ENCODE data around the gene ANGPT4.

The ANGPT4 gene

GRCh38 chr20:881783-882144 lies 34.4 kb downstream of the ANGPT4 start:
- H3K36me3 Mint-ChIP-seq (ENCODE audit: low read depth) = peaks cover 3% of the 10 kb centered on the region
- H3K4me1 Mint-ChIP-seq (ENCODE audit: low read depth) = peaks cover 12% of the 10 kb centered on the region
- no peaks in the 10 kb centered on the region for H3K9me3 Mint-ChIP-seq
- H3K27me3 Mint-ChIP-seq (ENCODE audit: low read depth) = peaks cover 10% of the 10 kb centered on the region
- H3K27ac Mint-ChIP-seq = peak overlapping the region; percentile 50
- peak overlapping the region; percentile 33 for H3K4me3 Mint-ChIP-seq

GRCh38 chr20:881051-881782 lies 34.9 kb downstream of the ANGPT4 start:
- peaks cover 3% of the 10 kb centered on the region for H3K36me3 Mint-ChIP-seq (ENCODE audit: low read depth)
- H3K9me3 Mint-ChIP-seq = no peaks in the 10 kb centered on the region
- H3K27me3 Mint-ChIP-seq (ENCODE audit: low read depth) = peaks cover 10% of the 10 kb centered on the region
- peaks cover 12% of the 10 kb centered on the region for H3K4me1 Mint-ChIP-seq (ENCODE audit: low read depth)
- H3K27ac Mint-ChIP-seq = peak overlapping the region; percentile 50
- peak overlapping the region; percentile 33 for H3K4me3 Mint-ChIP-seq

GRCh38 chr20:879626-880025 lies 36.5 kb downstream of the ANGPT4 start:
- Mint-ChIP-seq H3K36me3 (ENCODE audit: low read depth) (peaks cover 3% of the 10 kb centered on the region), H3K27ac (no peak overlapping the region), H3K27me3 (ENCODE audit: low read depth) (no peaks in the 10 kb centered on the region), H3K9me3 (no peaks in the 10 kb centered on the region), H3K4me1 (ENCODE audit: low read depth) (peaks cover 10% of the 10 kb centered on the region), H3K4me3 (no peak overlapping the region)

GRCh38 chr20:878511-879307 lies 37.4 kb downstream of the ANGPT4 start:
- no peak overlapping the region for H3K27ac Mint-ChIP-seq
- H3K4me1 Mint-ChIP-seq (ENCODE audit: low read depth) = peaks cover 10% of the 10 kb centered on the region
- H3K36me3 Mint-ChIP-seq (ENCODE audit: low read depth) = peaks cover 3% of the 10 kb centered on the region
- no peaks in the 10 kb centered on the region for H3K27me3 Mint-ChIP-seq (ENCODE audit: low read depth)
- H3K9me3 Mint-ChIP-seq = no peaks in the 10 kb centered on the region
- no peak overlapping the region for H3K4me3 Mint-ChIP-seq

GRCh38 chr20:877814-878213 lies 38.3 kb downstream of the ANGPT4 start:
- H3K27me3 Mint-ChIP-seq (ENCODE audit: low read depth) = no peaks in the 10 kb centered on the region
- H3K27ac Mint-ChIP-seq = no peak overlapping the region
- H3K4me3 Mint-ChIP-seq = no peak overlapping the region
- H3K4me1 Mint-ChIP-seq (ENCODE audit: low read depth) = peaks cover 14% of the 10 kb centered on the region
- no peaks in the 10 kb centered on the region for H3K9me3 Mint-ChIP-seq
- peaks cover 3% of the 10 kb centered on the region for H3K36me3 Mint-ChIP-seq (ENCODE audit: low read depth)

- Mint-ChIP-seq H3K4me3 (no peak overlapping the region), H3K36me3 (ENCODE audit: low read depth) (no peaks in the 10 kb centered on the region), H3K27me3 (ENCODE audit: low read depth) (no peaks in the 10 kb centered on the region), H3K27ac (no peak overlapping the region), H3K9me3 (no peaks in the 10 kb centered on the region), H3K4me1 (ENCODE audit: low read depth) (peaks cover 5% of the 10 kb centered on the region)
Observed at GRCh38 chr20:875115-875514, 41.0 kb downstream of the ANGPT4 start.

- H3K27me3 Mint-ChIP-seq (ENCODE audit: low read depth) = no peaks in the 10 kb centered on the region
- no peaks in the 10 kb centered on the region for H3K36me3 Mint-ChIP-seq (ENCODE audit: low read depth)
- peaks cover 5% of the 10 kb centered on the region for H3K4me1 Mint-ChIP-seq (ENCODE audit: low read depth)
- no peak overlapping the region for H3K4me3 Mint-ChIP-seq
- H3K27ac Mint-ChIP-seq = no peak overlapping the region
- H3K9me3 Mint-ChIP-seq = no peaks in the 10 kb centered on the region
Observed at GRCh38 chr20:873875-874607, 42.1 kb downstream of the ANGPT4 start.

- Mint-ChIP-seq H3K27me3 (ENCODE audit: low read depth) (no peaks in the 10 kb centered on the region), H3K36me3 (ENCODE audit: low read depth) (no peaks in the 10 kb centered on the region), H3K9me3 (no peaks in the 10 kb centered on the region), H3K4me3 (no peak overlapping the region), H3K27ac (no peak overlapping the region), H3K4me1 (ENCODE audit: low read depth) (peaks cover 5% of the 10 kb centered on the region)
Observed at GRCh38 chr20:872855-873520, 43.1 kb downstream of the ANGPT4 start.

GRCh38 chr20:871948-872347 lies 44.2 kb downstream of the ANGPT4 start:
- Mint-ChIP-seq H3K4me3 (no peak overlapping the region), H3K27me3 (ENCODE audit: low read depth) (no peaks in the 10 kb centered on the region), H3K36me3 (ENCODE audit: low read depth) (no peaks in the 10 kb centered on the region), H3K4me1 (ENCODE audit: low read depth) (peaks cover 5% of the 10 kb centered on the region), H3K9me3 (no peaks in the 10 kb centered on the region), H3K27ac (no peak overlapping the region)

GRCh38 chr20:871436-871835 lies 44.7 kb downstream of the ANGPT4 start:
- H3K27me3 Mint-ChIP-seq (ENCODE audit: low read depth) = no peaks in the 10 kb centered on the region
- no peak overlapping the region for H3K4me3 Mint-ChIP-seq
- peaks cover 5% of the 10 kb centered on the region for H3K4me1 Mint-ChIP-seq (ENCODE audit: low read depth)
- no peaks in the 10 kb centered on the region for H3K36me3 Mint-ChIP-seq (ENCODE audit: low read depth)
- no peaks in the 10 kb centered on the region for H3K9me3 Mint-ChIP-seq
- H3K27ac Mint-ChIP-seq = no peak overlapping the region

- no peak overlapping the region for H3K4me3 Mint-ChIP-seq
- H3K9me3 Mint-ChIP-seq = no peaks in the 10 kb centered on the region
- H3K36me3 Mint-ChIP-seq (ENCODE audit: low read depth) = no peaks in the 10 kb centered on the region
- no peak overlapping the region for H3K27ac Mint-ChIP-seq
- H3K27me3 Mint-ChIP-seq (ENCODE audit: low read depth) = no peaks in the 10 kb centered on the region
- peaks cover 5% of the 10 kb centered on the region for H3K4me1 Mint-ChIP-seq (ENCODE audit: low read depth)
Observed at GRCh38 chr20:870758-871157, 45.4 kb downstream of the ANGPT4 start.

- Mint-ChIP-seq H3K4me3 (no peak overlapping the region), H3K27me3 (ENCODE audit: low read depth) (no peaks in the 10 kb centered on the region), H3K27ac (no peak overlapping the region), H3K4me1 (ENCODE audit: low read depth) (peaks cover 5% of the 10 kb centered on the region), H3K36me3 (ENCODE audit: low read depth) (no peaks in the 10 kb centered on the region), H3K9me3 (no peaks in the 10 kb centered on the region)
Observed at GRCh38 chr20:869606-870005, 46.5 kb downstream of the ANGPT4 start.

- H3K36me3 Mint-ChIP-seq (ENCODE audit: low read depth) = no peaks in the 10 kb centered on the region
- H3K9me3 Mint-ChIP-seq = no peaks in the 10 kb centered on the region
- peaks cover 5% of the 10 kb centered on the region for H3K4me1 Mint-ChIP-seq (ENCODE audit: low read depth)
- H3K27ac Mint-ChIP-seq = no peak overlapping the region
- no peak overlapping the region for H3K4me3 Mint-ChIP-seq
- no peaks in the 10 kb centered on the region for H3K27me3 Mint-ChIP-seq (ENCODE audit: low read depth)
Observed at GRCh38 chr20:868279-868678, 47.9 kb downstream of the ANGPT4 start.

GRCh38 chr20:865440-865839 lies 50.7 kb downstream of the ANGPT4 start:
- Mint-ChIP-seq H3K4me1 (ENCODE audit: low read depth) (peaks cover 18% of the 10 kb centered on the region), H3K27me3 (ENCODE audit: low read depth) (no peaks in the 10 kb centered on the region), H3K9me3 (no peaks in the 10 kb centered on the region), H3K4me3 (no peak overlapping the region), H3K27ac (no peak overlapping the region), H3K36me3 (ENCODE audit: low read depth) (peaks cover 2% of the 10 kb centered on the region)

Measured in T-helper 1 cell treated with Interleukin-12 subunit alpha and Interleukin-12 subunit beta and Interleukin-4 antibody, amounts not matched to agents 30 μg/mL and 1 μg/mL, for 36 hours (primary cell).